ENCODE measurements around the gene RAB7A. TPM values are rescaled to one million over a fixed set of nuclear protein-coding genes. Genes with fewer than 3 reads are reported as not detected.
"Not testable (repeated sequence)": the region's sequence is repeated elsewhere in the genome, so short reads cannot be mapped to it uniquely, and the experiment has no call there.

The RAB7A gene
- total RNA-seq, 1 donor from 2014 or later: 298 TPM

- peaks cover 14% of the 10 kb centered on the region for H3K9me3 Mint-ChIP-seq (ENCODE audit: unreplicated experiment)
- H3K27me3 Mint-ChIP-seq (ENCODE audit: unreplicated experiment): peaks cover 3% of the 10 kb centered on the region
- no peak for TF ChIP-seq CTCF (IDR thresholded peaks at IDR 0.05; ENCODE audit: partially characterized antibody, unreplicated experiment)
- H3K36me3 Mint-ChIP-seq (ENCODE audit: unreplicated experiment): no peaks in the 10 kb centered on the region
- no peak overlapping the region for H3K27ac Mint-ChIP-seq (ENCODE audit: unreplicated experiment)
- H3K4me3 Mint-ChIP-seq (ENCODE audit: unreplicated experiment): no peak overlapping the region
- DNase-seq: no peak
- peaks cover 15% of the 10 kb centered on the region for H3K4me1 Mint-ChIP-seq (ENCODE audit: low read depth, unreplicated experiment)
Measured at GRCh38 chr3:128723477-128723876, 2.5 kb upstream of the RAB7A start.

GRCh38 chr3:128725547-128726022, 398 bp upstream of the RAB7A start:
- peaks cover 14% of the 10 kb centered on the region for H3K9me3 Mint-ChIP-seq (ENCODE audit: unreplicated experiment)
- no peak for DNase-seq
- no peak for TF ChIP-seq CTCF (IDR thresholded peaks at IDR 0.05; ENCODE audit: partially characterized antibody, unreplicated experiment)
- H3K27ac Mint-ChIP-seq (ENCODE audit: unreplicated experiment): peak overlapping the region; percentile 80
- peaks cover 3% of the 10 kb centered on the region for H3K27me3 Mint-ChIP-seq (ENCODE audit: unreplicated experiment)
- H3K36me3 Mint-ChIP-seq (ENCODE audit: unreplicated experiment): no peaks in the 10 kb centered on the region
- H3K4me1 Mint-ChIP-seq (ENCODE audit: low read depth, unreplicated experiment): peaks cover 22% of the 10 kb centered on the region
- H3K4me3 Mint-ChIP-seq (ENCODE audit: unreplicated experiment): peak overlapping the region; percentile 85

GRCh38 chr3:128727059-128727458, 1.1 kb downstream of the RAB7A start:
- Mint-ChIP-seq H3K36me3 (ENCODE audit: unreplicated experiment) (no peaks in the 10 kb centered on the region), H3K4me3 (ENCODE audit: unreplicated experiment) (peak overlapping the region; percentile 95), H3K27ac (ENCODE audit: unreplicated experiment) (peak overlapping the region; percentile 65), H3K9me3 (ENCODE audit: unreplicated experiment) (peaks cover 14% of the 10 kb centered on the region), H3K27me3 (ENCODE audit: unreplicated experiment) (peaks cover 3% of the 10 kb centered on the region), H3K4me1 (ENCODE audit: low read depth, unreplicated experiment) (peaks cover 21% of the 10 kb centered on the region)
- TF ChIP-seq CTCF (IDR thresholded peaks at IDR 0.05; ENCODE audit: partially characterized antibody, unreplicated experiment): no peak
- no peak for DNase-seq

GRCh38 chr3:128727485-128727884, 1.5 kb downstream of the RAB7A start:
- DNase-seq: no peak
- TF ChIP-seq CTCF (IDR thresholded peaks at IDR 0.05; ENCODE audit: partially characterized antibody, unreplicated experiment): no peak
- H3K9me3 Mint-ChIP-seq (ENCODE audit: unreplicated experiment): peaks cover 14% of the 10 kb centered on the region
- H3K36me3 Mint-ChIP-seq (ENCODE audit: unreplicated experiment): no peaks in the 10 kb centered on the region
- H3K4me3 Mint-ChIP-seq (ENCODE audit: unreplicated experiment): peak overlapping the region; percentile 95
- peaks cover 3% of the 10 kb centered on the region for H3K27me3 Mint-ChIP-seq (ENCODE audit: unreplicated experiment)
- H3K27ac Mint-ChIP-seq (ENCODE audit: unreplicated experiment): peak overlapping the region; percentile 65
- H3K4me1 Mint-ChIP-seq (ENCODE audit: low read depth, unreplicated experiment): peaks cover 22% of the 10 kb centered on the region

- H3K9me3 Mint-ChIP-seq (ENCODE audit: unreplicated experiment): peaks cover 13% of the 10 kb centered on the region
- H3K4me3 Mint-ChIP-seq (ENCODE audit: unreplicated experiment): peak overlapping the region; percentile 95
- peaks cover 21% of the 10 kb centered on the region for H3K4me1 Mint-ChIP-seq (ENCODE audit: low read depth, unreplicated experiment)
- H3K36me3 Mint-ChIP-seq (ENCODE audit: unreplicated experiment): no peaks in the 10 kb centered on the region
- DNase-seq: no peak
- H3K27ac Mint-ChIP-seq (ENCODE audit: unreplicated experiment): peak overlapping the region; percentile 65
- no peak for TF ChIP-seq CTCF (IDR thresholded peaks at IDR 0.05; ENCODE audit: partially characterized antibody, unreplicated experiment)
- H3K27me3 Mint-ChIP-seq (ENCODE audit: unreplicated experiment): peaks cover 3% of the 10 kb centered on the region
Measured at GRCh38 chr3:128727996-128728395, 2.0 kb downstream of the RAB7A start.

GRCh38 chr3:128728521-128728920, 2.5 kb downstream of the RAB7A start:
- Mint-ChIP-seq H3K9me3 (ENCODE audit: unreplicated experiment) (peaks cover 13% of the 10 kb centered on the region), H3K4me3 (ENCODE audit: unreplicated experiment) (peak overlapping the region; percentile 95), H3K4me1 (ENCODE audit: low read depth, unreplicated experiment) (peaks cover 24% of the 10 kb centered on the region)
- H3K36me3 Mint-ChIP-seq (ENCODE audit: unreplicated experiment); H3K27me3 Mint-ChIP-seq (ENCODE audit: unreplicated experiment); H3K27ac Mint-ChIP-seq (ENCODE audit: unreplicated experiment); DNase-seq: not testable (repeated sequence)

Data from glutamatergic neuron (in vitro differentiated cells).